Thymus (tissue), 11 donors: ENCODE measurements around the gene KDM4B. TPM values are rescaled to one million over a fixed set of nuclear protein-coding genes. Genes with fewer than 3 reads are reported as not detected.

Experiments
- DNase-seq, 9 donors: peaks; one replicate each; pipeline ENCODE4 v3.0.0-alpha.2; 2013; ENCODE audit warnings: low spot score in 9 of 9, low read depth in 6 of 9, missing footprints in 1 of 9
- H3K27ac ChIP-seq, 2 donors: one replicate each; pipeline ENCODE4 v1.5.1; 2013; ENCODE audit warnings: control low read depth in 1 of 2, low read depth in 1 of 2, low read length in 1 of 2, mild to moderate bottlenecking in 1 of 2, moderate library complexity in 1 of 2
- H3K27me3 ChIP-seq, 2 donors: one replicate each; pipeline ENCODE4 v1.5.1; 2013; ENCODE audit warnings: low read length in 1 of 2; ENCODE audit not compliant: control insufficient read depth in 2 of 2, insufficient read depth in 1 of 2
- H3K36me3 ChIP-seq, 2 donors: one replicate each; pipeline ENCODE4 v1.5.1; 2013; ENCODE audit warnings: low read length in 1 of 2, mild to moderate bottlenecking in 1 of 2, moderate library complexity in 1 of 2; ENCODE audit not compliant: control insufficient read depth in 2 of 2, insufficient read depth in 2 of 2
- H3K4me1 ChIP-seq, 2 donors: one replicate each; pipeline ENCODE4 v1.5.1; 2013; ENCODE audit warnings: low read length in 2 of 2; ENCODE audit not compliant: control insufficient read depth in 2 of 2, insufficient read depth in 2 of 2
- H3K4me3 ChIP-seq, 2 donors: one replicate each; pipeline ENCODE4 v1.5.1; 2013; ENCODE audit warnings: low read length in 2 of 2, control low read depth in 1 of 2, mild to moderate bottlenecking in 1 of 2
- H3K9me3 ChIP-seq, 2 donors: one replicate each; pipeline ENCODE4 v1.5.1; 2013; ENCODE audit warnings: low read length in 1 of 2, mild to moderate bottlenecking in 1 of 2; ENCODE audit not compliant: control insufficient read depth in 2 of 2, insufficient read depth in 1 of 2
- WGBS: extraction: QIAGEN DNeasy Blood & Tissue Kit; methylation state at CpG from one replicate; pipeline ENCODE4 v1.1.7; 2013; 5-methylcytosine and 5-hydroxymethylcytosine counted together
- polyA plus RNA-seq: library from polyadenylated mRNA; stranded (reverse); fragments of 200-250 nt; gene quantifications from one replicate; pipeline ENCODE4 v1.2.3, GENCODE V29; 2013
- total RNA-seq: library from RNA; stranded (reverse); fragments of 120-200 nt; gene quantifications from one replicate; pipeline ENCODE4 v1.2.4, GENCODE V29; 2013
- donor health status: healthy.

Gene KDM4B
- total and polyA plus RNA-seq, 2 donors, result 8.6 to 24.6 TPM

- Histone ChIP-seq H3K27ac (no peak overlapping the region), H3K27me3 (no peaks in the 10 kb centered on the region), H3K4me3 (no peak overlapping the region), H3K9me3 (no peaks in the 10 kb centered on the region), H3K36me3 (no peaks in the 10 kb centered on the region), H3K4me1 (peaks cover under 1 to 33% of the 10 kb centered on the region in 2 donors)
- 96% methylated on average over 19 of the region's 19 CpGs for WGBS
- DNase-seq, result no peak
Measured at GRCh38 chr19:4986471-4986891, 17.6 kb downstream of the KDM4B start.

DNA sequence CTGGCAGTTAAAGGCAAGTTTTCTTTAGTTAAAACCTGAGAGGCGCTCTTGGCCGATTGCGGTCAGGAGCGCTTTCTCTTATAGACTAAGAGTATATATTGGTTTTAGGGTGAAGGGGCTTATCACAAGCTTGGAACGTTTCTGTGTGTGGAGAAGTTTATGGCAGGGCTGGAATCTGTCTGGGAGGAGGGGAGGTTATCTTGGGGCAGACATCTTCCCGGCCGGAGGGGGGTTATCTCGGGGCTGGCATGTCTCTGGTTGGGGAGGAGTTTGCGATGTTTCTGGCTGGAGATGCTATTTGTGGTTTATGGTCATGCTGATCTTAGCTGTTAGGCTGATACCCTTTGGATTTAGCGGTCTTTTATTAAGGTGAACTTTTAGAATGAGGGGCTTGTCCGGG, 18.3 kb downstream of the KDM4B start:
- H3K4me3 ChIP-seq, result no peak overlapping the region
- no peak overlapping the region for H3K27ac ChIP-seq
- peaks cover 0 to 28% of the 10 kb centered on the region in 2 donors for H3K4me1 ChIP-seq
- peaks cover 0 to 3% of the 10 kb centered on the region in 2 donors for H3K36me3 ChIP-seq
- H3K27me3 ChIP-seq, result no peaks in the 10 kb centered on the region
- H3K9me3 ChIP-seq, result peaks cover 0 to 2% of the 10 kb centered on the region in 2 donors
- 87% methylated on average over 11 of the region's 11 CpGs for WGBS
- no peak for DNase-seq

DNA sequence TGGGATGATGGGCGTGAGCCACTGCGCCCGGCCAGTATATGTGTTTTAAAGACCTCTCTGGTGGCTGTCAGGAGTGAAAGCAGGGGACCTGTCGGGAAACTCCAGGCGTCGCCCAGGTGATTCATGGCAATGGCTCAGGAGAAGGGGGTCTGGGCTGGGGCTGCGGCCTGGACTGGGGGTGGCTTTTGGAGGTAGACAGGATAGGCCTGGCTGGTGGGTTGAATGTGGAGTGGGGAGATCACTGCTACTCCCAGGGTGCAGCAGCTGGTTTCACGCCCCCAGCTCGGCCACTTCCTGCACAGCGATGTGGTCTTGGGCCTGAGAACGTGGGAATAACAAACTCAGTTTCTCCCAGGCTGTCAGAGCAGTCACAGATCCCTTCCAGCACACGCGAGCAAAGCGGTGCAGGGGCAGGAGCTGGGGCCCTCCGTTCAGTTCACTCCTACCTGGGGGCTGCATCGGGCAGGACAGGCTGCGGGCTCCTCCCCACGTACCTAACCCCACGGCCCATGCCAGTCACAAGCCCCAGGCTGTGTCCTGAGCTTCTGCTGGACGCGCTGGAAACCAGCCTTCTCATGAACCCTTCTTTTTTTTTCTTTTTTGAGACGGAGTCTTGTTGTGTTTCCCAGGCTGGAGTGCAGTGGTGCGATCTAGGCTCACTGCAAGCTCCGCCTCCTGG, 18.9 kb downstream of the KDM4B start:
- DNase-seq, result no peak
- Histone ChIP-seq H3K27me3 (no peaks in the 10 kb centered on the region), H3K27ac (no peak overlapping the region), H3K4me3 (no peak overlapping the region), H3K9me3 (peaks cover 0 to 2% of the 10 kb centered on the region in 2 donors), H3K4me1 (peaks cover 0 to 28% of the 10 kb centered on the region in 2 donors), H3K36me3 (peaks cover 0 to 3% of the 10 kb centered on the region in 2 donors)
- WGBS, result 96% methylated on average over 24 of the region's 24 CpGs

- Histone ChIP-seq H3K36me3 (peaks cover 0 to 3% of the 10 kb centered on the region in 2 donors), H3K27ac (no peak overlapping the region), H3K27me3 (no peaks in the 10 kb centered on the region), H3K9me3 (peaks cover 0 to 2% of the 10 kb centered on the region in 2 donors), H3K4me3 (no peak overlapping the region), H3K4me1 (peaks cover 0 to 28% of the 10 kb centered on the region in 2 donors)
- no peak for DNase-seq
- 86% methylated on average over 13 of the region's 13 CpGs for WGBS
Measured at GRCh38 chr19:4988770-4989251, 19.9 kb downstream of the KDM4B start.

GRCh38 chr19:4990306-4990705, 21.4 kb downstream of the KDM4B start:
- Histone ChIP-seq H3K4me1 (peaks cover 0 to 28% of the 10 kb centered on the region in 2 donors), H3K27ac (no peak overlapping the region)
- WGBS, result 76% methylated on average over 7 of the region's 7 CpGs

DNA sequence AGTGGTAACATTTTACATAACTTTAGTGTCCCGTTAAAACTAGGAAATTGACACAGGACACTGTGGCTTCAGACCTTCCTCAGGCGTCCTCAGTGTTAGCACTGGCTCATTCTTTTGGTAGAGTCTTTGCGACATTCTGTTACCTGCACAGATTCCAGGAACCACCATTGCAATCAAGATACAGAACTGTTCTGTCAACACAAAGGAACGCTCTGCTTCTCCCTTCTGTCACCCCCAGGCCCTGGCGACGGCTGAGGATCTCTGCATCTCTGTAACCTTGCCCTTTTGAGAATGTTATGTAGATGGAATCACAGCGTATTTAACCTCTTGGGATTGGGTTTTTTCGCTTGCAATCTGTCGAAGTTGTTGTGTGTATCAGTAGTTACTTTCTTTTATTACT, 22.6 kb downstream of the KDM4B start:
- no peak for DNase-seq
- Histone ChIP-seq H3K4me1 (peaks cover 0 to 21% of the 10 kb centered on the region in 2 donors), H3K4me3 (no peak overlapping the region), H3K27me3 (no peaks in the 10 kb centered on the region), H3K36me3 (peaks cover 0 to 8% of the 10 kb centered on the region in 2 donors), H3K9me3 (peaks cover 0 to 2% of the 10 kb centered on the region in 2 donors), H3K27ac (no peak overlapping the region)
- 96% methylated on average over 9 of the region's 9 CpGs for WGBS

More at GRCh38 chr19:4990306-4990705, 21.4 kb downstream of the KDM4B start:
- peaks cover 0 to 2% of the 10 kb centered on the region in 2 donors for H3K9me3 ChIP-seq
- peaks cover 0 to 3% of the 10 kb centered on the region in 2 donors for H3K36me3 ChIP-seq
- H3K4me3 ChIP-seq, result no peak overlapping the region
- H3K27me3 ChIP-seq, result no peaks in the 10 kb centered on the region
- DNase-seq, result no peak

DNA sequence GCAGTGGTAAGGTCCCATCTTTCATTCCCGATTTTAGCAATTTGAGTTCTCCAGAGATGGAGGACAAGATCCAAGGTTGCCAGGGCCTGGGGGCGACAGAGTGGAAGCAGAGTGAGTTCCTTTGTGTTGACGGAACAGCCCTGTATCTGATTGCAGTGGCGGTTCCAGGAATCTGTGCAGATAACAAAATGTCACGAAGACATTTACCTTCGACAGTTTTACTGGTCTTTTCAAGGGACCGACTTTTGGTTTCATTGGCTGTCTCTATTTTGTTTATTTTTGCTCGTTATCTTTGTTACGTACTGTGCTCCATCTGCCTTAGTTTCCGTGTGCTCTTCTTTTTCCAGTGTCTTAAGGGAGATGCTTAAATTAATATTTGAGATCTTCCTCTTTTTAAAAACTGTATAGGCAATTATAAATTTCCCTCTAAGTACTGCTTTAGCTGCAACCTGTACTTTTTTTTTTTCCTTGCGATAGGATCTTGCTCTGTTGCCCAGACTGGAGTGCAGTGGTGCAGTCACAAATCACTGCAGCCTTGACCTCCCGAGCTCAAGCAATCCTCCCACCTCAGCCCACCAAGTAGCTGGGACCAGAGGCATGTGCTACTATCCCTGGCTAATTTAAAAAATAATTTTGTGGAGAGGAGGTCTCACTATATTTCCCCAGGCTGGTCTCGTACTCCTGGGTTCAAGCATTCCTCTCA, 23.2 kb downstream of the KDM4B start:
- no peak overlapping the region for H3K27ac ChIP-seq
- H3K9me3 ChIP-seq, result peaks cover 0 to 2% of the 10 kb centered on the region in 2 donors
- no peak for DNase-seq
- no peak overlapping the region for H3K4me3 ChIP-seq
- peaks cover 0 to 19% of the 10 kb centered on the region in 2 donors for H3K4me1 ChIP-seq
- no peaks in the 10 kb centered on the region for H3K27me3 ChIP-seq
- 97% methylated on average over 13 of the region's 13 CpGs for WGBS
- peaks cover 5 to 13% of the 10 kb centered on the region in 2 donors for H3K36me3 ChIP-seq

- WGBS, result 93% methylated on average over 3 of the region's 3 CpGs
- DNase-seq, result no peak
- H3K9me3 ChIP-seq, result peaks cover 0 to 2% of the 10 kb centered on the region in 2 donors
- H3K27me3 ChIP-seq, result no peaks in the 10 kb centered on the region
- H3K27ac ChIP-seq, result no peak overlapping the region
- H3K4me3 ChIP-seq, result no peak overlapping the region
- H3K4me1 ChIP-seq, result peaks cover 0 to 7% of the 10 kb centered on the region in 2 donors
- H3K36me3 ChIP-seq, result peaks cover 5 to 18% of the 10 kb centered on the region in 2 donors
Measured at GRCh38 chr19:4993683-4994082, 24.8 kb downstream of the KDM4B start.

GRCh38 chr19:4996701-4997100, 27.8 kb downstream of the KDM4B start:
- Histone ChIP-seq H3K4me3 (no peak overlapping the region), H3K36me3 (peaks cover 5 to 16% of the 10 kb centered on the region in 2 donors), H3K27me3 (no peaks in the 10 kb centered on the region), H3K4me1 (no peaks in the 10 kb centered on the region), H3K9me3 (peaks cover 2 to 7% of the 10 kb centered on the region in 2 donors), H3K27ac (no peak overlapping the region)
- no peak for DNase-seq
- 92% methylated on average over 5 of the region's 5 CpGs for WGBS
